Measurements from ENCODE around the gene NDUFV1. TPM values are rescaled to one million over a fixed set of nuclear protein-coding genes. Genes with fewer than 3 reads are reported as not detected.

Gene NDUFV1
- total RNA-seq, 4 donors from 2014 or later, result 306 to 608 (median 365) TPM

GRCh38 chr11:67564230-67564629 lies 42.5 kb upstream of the NDUFV1 start:
- TF ChIP-seq CTCF (IDR thresholded peaks at IDR 0.05 in 4 of 5, conservative IDR thresholded peaks at IDR 0.05 in 1 of 5), result no peak
- TF ChIP-seq POLR2A (IDR thresholded peaks at IDR 0.05), result no peak

GRCh38 chr11:67571443-67571842 lies 35.3 kb upstream of the NDUFV1 start:
- ATAC-seq, result no peak
- no peak overlapping the region for H3K27ac ChIP-seq
- no peaks in the 10 kb centered on the region for H3K4me1 ChIP-seq
- H3K36me3 ChIP-seq, result no peaks in the 10 kb centered on the region
- H3K27me3 ChIP-seq, result no peaks in the 10 kb centered on the region
- intact Hi-C loops (cut with DNase I; ENCODE audit: low total_unique reads), result no loop called here
- TF ChIP-seq CTCF (IDR thresholded peaks at IDR 0.05 in 4 of 5, conservative IDR thresholded peaks at IDR 0.05 in 1 of 5), result no peak
- no peak for TF ChIP-seq POLR2A (IDR thresholded peaks at IDR 0.05)
- no peak for DNase-seq
- in situ Hi-C loops (cut with MboI; ENCODE audit: low sequenced_read_pairs in 4 of 4), result no loop called here
- H3K4me3 ChIP-seq, result no peak overlapping the region
- H3K9me3 ChIP-seq, result no peaks in the 10 kb centered on the region

More at GRCh38 chr11:67564230-67564629, 42.5 kb upstream of the NDUFV1 start:
- intact Hi-C loops (cut with DNase I; ENCODE audit: low total_unique reads), result no loop called here
- Histone ChIP-seq H3K4me1 (peaks cover 14 to 23% of the 10 kb centered on the region in 2 donors), H3K4me3 (no peak overlapping the region), H3K27me3 (no peaks in the 10 kb centered on the region), H3K36me3 (no peaks in the 10 kb centered on the region), H3K27ac (peak overlapping the region; percentile 56 to 84 (median 62)), H3K9me3 (no peaks in the 10 kb centered on the region)
- DNase-seq (no peak), ATAC-seq (peak in 1 of 2 donors; percentile 26)
- in situ Hi-C loops (cut with MboI; ENCODE audit: low sequenced_read_pairs in 4 of 4), result no loop called here

- Histone ChIP-seq H3K27me3 (no peaks in the 10 kb centered on the region), H3K9me3 (no peaks in the 10 kb centered on the region), H3K4me1 (no peaks in the 10 kb centered on the region), H3K27ac (peak overlapping the region in 1 of 4 donors; percentile 41), H3K36me3 (no peaks in the 10 kb centered on the region), H3K4me3 (no peak overlapping the region)
- DNase-seq (no peak), ATAC-seq (no peak)
- intact Hi-C loops (cut with DNase I; ENCODE audit: low total_unique reads) (loop anchor here (1.0 to 2.0 kb wide), 4 partner anchors 9 to 86 kb away; partner anchors contain the start of genes GSTP1 and NDUFV1), in situ Hi-C loops (cut with MboI; ENCODE audit: low sequenced_read_pairs in 4 of 4) (no loop called here)
- TF ChIP-seq POLR2A (IDR thresholded peaks at IDR 0.05) (no peak), CTCF (IDR thresholded peaks at IDR 0.05 in 4 of 5, conservative IDR thresholded peaks at IDR 0.05 in 1 of 5) (no peak)
These were observed 34.4 kb upstream of the NDUFV1 start for GRCh38 chr11:67572305-67572704.

GRCh38 chr11:67572747-67573419 lies 33.9 kb upstream of the NDUFV1 start:
- no peaks in the 10 kb centered on the region for H3K4me1 ChIP-seq
- intact Hi-C loops (cut with DNase I; ENCODE audit: low total_unique reads) (loop anchor here (1.0 to 2.0 kb wide), 4 partner anchors 10 to 86 kb away; partner anchors contain the start of genes GSTP1 and NDUFV1), in situ Hi-C loops (cut with MboI; ENCODE audit: low sequenced_read_pairs in 4 of 4) (no loop called here)
- H3K9me3 ChIP-seq, result no peaks in the 10 kb centered on the region
- no peak overlapping the region for H3K4me3 ChIP-seq
- DNase-seq (peak; percentile 37 to 78), ATAC-seq (peak; percentile 52 to 80)
- H3K36me3 ChIP-seq, result no peaks in the 10 kb centered on the region
- no peaks in the 10 kb centered on the region for H3K27me3 ChIP-seq
- peak overlapping the region in 2 of 4 donors; percentile 39 to 41 for H3K27ac ChIP-seq
- TF ChIP-seq POLR2A (IDR thresholded peaks at IDR 0.05), result no peak
- peak; percentile 71 to 88 (median 76) for TF ChIP-seq CTCF (IDR thresholded peaks at IDR 0.05 in 4 of 5, conservative IDR thresholded peaks at IDR 0.05 in 1 of 5)
